Thymus (tissue), 11 donors: ENCODE results near the gene ZNF165. TPM values are rescaled to one million over a fixed set of nuclear protein-coding genes. Genes with fewer than 3 reads are reported as not detected.
"Not testable (repeated sequence)": the region's sequence is repeated elsewhere in the genome, so short reads cannot be mapped to it uniquely, and the experiment has no call there.

Experiments used
- DNase-seq, 9 donors: peaks; one replicate each; pipeline ENCODE4 v3.0.0-alpha.2; 2013; ENCODE audit warnings: low spot score in 9 of 9, low read depth in 6 of 9, missing footprints in 1 of 9
- H3K27ac ChIP-seq, 2 donors: one replicate each; pipeline ENCODE4 v1.5.1; 2013; ENCODE audit warnings: control low read depth in 1 of 2, low read depth in 1 of 2, low read length in 1 of 2, mild to moderate bottlenecking in 1 of 2, moderate library complexity in 1 of 2
- H3K27me3 ChIP-seq, 2 donors: one replicate each; pipeline ENCODE4 v1.5.1; 2013; ENCODE audit warnings: low read length in 1 of 2; ENCODE audit not compliant: control insufficient read depth in 2 of 2, insufficient read depth in 1 of 2
- H3K36me3 ChIP-seq, 2 donors: one replicate each; pipeline ENCODE4 v1.5.1; 2013; ENCODE audit warnings: low read length in 1 of 2, mild to moderate bottlenecking in 1 of 2, moderate library complexity in 1 of 2; ENCODE audit not compliant: control insufficient read depth in 2 of 2, insufficient read depth in 2 of 2
- H3K4me1 ChIP-seq, 2 donors: one replicate each; pipeline ENCODE4 v1.5.1; 2013; ENCODE audit warnings: low read length in 2 of 2; ENCODE audit not compliant: control insufficient read depth in 2 of 2, insufficient read depth in 2 of 2
- H3K4me3 ChIP-seq, 2 donors: one replicate each; pipeline ENCODE4 v1.5.1; 2013; ENCODE audit warnings: low read length in 2 of 2, control low read depth in 1 of 2, mild to moderate bottlenecking in 1 of 2
- H3K9me3 ChIP-seq, 2 donors: one replicate each; pipeline ENCODE4 v1.5.1; 2013; ENCODE audit warnings: low read length in 1 of 2, mild to moderate bottlenecking in 1 of 2; ENCODE audit not compliant: control insufficient read depth in 2 of 2, insufficient read depth in 1 of 2
- WGBS: extraction: QIAGEN DNeasy Blood & Tissue Kit; methylation state at CpG from one replicate; pipeline ENCODE4 v1.1.7; 2013; 5-methylcytosine and 5-hydroxymethylcytosine counted together
- polyA plus RNA-seq: library from polyadenylated mRNA; stranded (reverse); fragments of 200-250 nt; gene quantifications from one replicate; pipeline ENCODE4 v1.2.3, GENCODE V29; 2013
- total RNA-seq: library from RNA; stranded (reverse); fragments of 120-200 nt; gene quantifications from one replicate; pipeline ENCODE4 v1.2.4, GENCODE V29; 2013
- donor health status: healthy.

ZNF165 gene
- total and polyA plus RNA-seq, 2 donors = 0.99 to 1.6 TPM

DNA sequence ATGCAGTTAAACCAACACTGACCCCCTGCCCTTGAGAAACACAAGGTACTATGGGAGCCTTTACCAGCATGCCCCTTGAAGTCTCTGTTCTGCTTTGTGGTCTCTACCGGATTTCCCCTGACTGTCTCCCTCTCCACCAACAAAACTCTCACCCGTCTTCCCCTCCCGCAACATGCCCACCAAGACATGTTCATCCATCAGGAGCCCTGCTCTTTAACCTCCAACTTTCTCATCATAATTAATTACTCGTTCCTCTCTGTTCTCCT lies 1.1 kb downstream of the ZNF165 start:
- H3K4me3 ChIP-seq = peak overlapping the region; percentile 59 to 80
- DNase-seq = peak in 5 of 9 donors; percentile 8 to 60 (median 18)
- no peaks in the 10 kb centered on the region for H3K36me3 ChIP-seq
- H3K27ac ChIP-seq = peak overlapping the region in 1 of 2 donors; percentile 61
- H3K9me3 ChIP-seq = no peaks in the 10 kb centered on the region
- no peaks in the 10 kb centered on the region for H3K27me3 ChIP-seq
- 2% methylated on average over 4 of the region's 4 CpGs for WGBS
- peaks cover 0 to 11% of the 10 kb centered on the region in 2 donors for H3K4me1 ChIP-seq

DNA sequence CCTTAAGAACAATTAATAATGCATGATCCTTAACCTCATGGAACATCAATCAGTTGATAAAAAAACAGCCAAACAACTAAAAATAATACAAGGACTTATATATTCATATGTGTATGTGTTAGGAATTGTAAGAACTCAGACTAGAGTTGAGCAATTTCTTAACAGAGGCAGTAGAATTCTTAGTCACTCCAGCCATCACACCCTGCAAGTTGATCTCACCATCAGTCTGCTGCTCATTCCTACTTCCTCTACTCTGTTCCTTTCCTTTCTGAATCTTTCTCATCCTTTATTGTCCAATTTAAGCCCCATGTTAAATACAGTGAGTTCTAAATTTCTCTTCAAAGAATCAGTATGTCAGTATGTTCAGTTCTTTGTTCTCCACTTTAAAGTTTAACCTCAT lies 2.6 kb downstream of the ZNF165 start:
- Histone ChIP-seq H3K27ac (no peak overlapping the region), H3K4me3 (no peak overlapping the region), H3K27me3 (no peaks in the 10 kb centered on the region), H3K4me1 (peaks cover 0 to 11% of the 10 kb centered on the region in 2 donors), H3K9me3 (no peaks in the 10 kb centered on the region), H3K36me3 (no peaks in the 10 kb centered on the region)
- no peak for DNase-seq

DNA sequence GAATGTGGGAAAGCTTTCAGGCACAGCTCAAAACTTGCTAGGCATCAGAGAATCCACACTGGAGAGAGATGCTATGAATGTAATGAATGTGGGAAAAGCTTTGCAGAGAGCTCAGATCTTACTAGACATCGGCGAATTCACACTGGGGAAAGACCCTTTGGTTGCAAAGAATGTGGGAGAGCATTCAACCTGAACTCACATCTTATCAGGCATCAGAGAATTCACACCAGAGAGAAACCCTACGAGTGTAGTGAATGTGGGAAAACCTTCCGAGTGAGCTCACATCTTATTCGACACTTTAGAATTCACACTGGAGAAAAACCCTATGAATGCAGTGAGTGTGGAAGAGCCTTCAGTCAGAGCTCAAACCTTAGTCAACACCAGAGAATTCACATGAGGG lies 8.7 kb downstream of the ZNF165 start:
- no peaks in the 10 kb centered on the region for H3K4me1 ChIP-seq
- H3K36me3 ChIP-seq = no peaks in the 10 kb centered on the region
- H3K27ac ChIP-seq = no peak overlapping the region
- DNase-seq = no peak
- H3K9me3 ChIP-seq = peaks cover 1 to 9% of the 10 kb centered on the region in 2 donors
- no peak overlapping the region for H3K4me3 ChIP-seq
- peaks cover 0 to 8% of the 10 kb centered on the region in 2 donors for H3K27me3 ChIP-seq
- WGBS = 98% methylated on average over 5 of the region's 5 CpGs

DNA sequence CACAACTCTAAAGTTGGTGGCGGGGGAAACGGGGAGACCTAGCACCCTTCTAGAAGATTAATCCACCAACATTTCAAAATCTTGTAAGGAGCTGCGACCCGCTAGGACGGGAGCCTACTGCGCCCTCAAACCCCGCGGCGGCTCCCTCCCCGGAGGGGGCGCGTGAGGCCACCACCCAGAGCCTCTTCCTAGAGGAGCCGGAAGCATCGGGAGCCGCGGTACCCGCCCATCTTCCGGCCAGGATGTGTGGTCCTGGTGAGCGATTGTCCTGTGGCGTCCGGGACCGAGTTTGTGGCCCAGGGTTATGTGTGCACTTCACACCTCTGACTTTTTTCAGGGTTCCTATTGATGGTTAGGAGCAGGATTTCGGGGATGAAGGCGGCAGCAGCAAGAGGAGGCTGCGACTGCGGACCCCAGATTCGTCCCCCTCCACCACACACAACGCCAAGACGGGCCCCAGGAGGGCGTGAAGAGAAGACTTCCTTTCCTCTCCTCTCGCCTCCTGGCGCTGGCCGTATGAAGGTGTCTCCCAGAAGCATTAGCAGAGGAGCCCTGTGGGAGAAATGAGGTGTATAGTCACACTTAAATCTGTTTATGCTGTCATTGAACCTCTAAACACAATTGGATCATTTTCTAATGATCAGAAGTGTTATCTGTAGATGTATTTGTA lies 10.7 kb downstream of the ZNF165 start:
- Histone ChIP-seq H3K27me3 (peaks cover 0 to 8% of the 10 kb centered on the region in 2 donors), H3K4me3 (peak overlapping the region; percentile 6 to 12), H3K36me3 (no peaks in the 10 kb centered on the region), H3K27ac (no peak overlapping the region), H3K4me1 (no peaks in the 10 kb centered on the region), H3K9me3 (peaks cover 1 to 9% of the 10 kb centered on the region in 2 donors)
- no peak for DNase-seq
- 38% methylated on average over 33 of the region's 33 CpGs for WGBS

DNA sequence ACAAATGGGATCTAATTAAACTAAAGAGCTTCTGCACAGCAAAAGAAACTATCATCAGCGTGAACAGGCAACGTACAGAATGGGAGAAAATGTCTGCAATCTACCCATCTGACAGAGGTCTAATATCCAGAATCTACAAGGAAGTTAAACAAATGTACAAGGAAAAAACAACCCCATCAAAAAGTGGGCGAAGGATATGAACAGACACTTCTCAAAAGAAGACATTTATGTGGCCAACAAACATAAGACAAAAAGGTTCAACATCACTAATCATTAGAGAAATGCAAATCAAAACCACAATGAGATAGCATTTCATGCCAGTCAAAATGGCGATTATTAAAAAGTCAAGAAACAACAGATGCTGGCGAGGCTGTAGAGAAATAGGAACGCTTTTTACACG lies 21.9 kb downstream of the ZNF165 start:
- DNase-seq, H3K27ac ChIP-seq, H3K9me3 ChIP-seq, H3K4me1 ChIP-seq, H3K27me3 ChIP-seq, H3K4me3 ChIP-seq, H3K36me3 ChIP-seq: not testable (repeated sequence)
- WGBS = 92% methylated on average over 7 of the region's 7 CpGs

DNA sequence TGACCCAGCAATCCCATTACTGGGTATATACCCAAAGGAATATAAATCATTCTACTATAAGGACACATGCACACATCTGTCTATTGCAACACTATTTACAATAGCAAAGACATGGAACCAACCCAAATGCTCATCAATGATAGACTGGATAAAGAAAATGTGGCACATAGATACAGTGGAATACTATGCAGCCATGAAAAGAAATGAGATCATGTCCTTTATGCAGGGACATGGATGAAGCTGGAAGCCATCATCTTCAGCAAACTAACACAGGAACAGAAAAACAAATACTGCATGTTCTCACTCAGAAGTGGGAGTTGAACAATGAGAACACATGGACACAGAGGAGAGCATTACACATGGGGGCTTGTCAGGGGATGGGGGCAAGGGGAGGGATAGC lies 22.3 kb downstream of the ZNF165 start:
- DNase-seq, H3K4me1 ChIP-seq, H3K9me3 ChIP-seq, H3K27ac ChIP-seq, H3K4me3 ChIP-seq, H3K27me3 ChIP-seq, H3K36me3 ChIP-seq: not testable (repeated sequence)

DNA sequence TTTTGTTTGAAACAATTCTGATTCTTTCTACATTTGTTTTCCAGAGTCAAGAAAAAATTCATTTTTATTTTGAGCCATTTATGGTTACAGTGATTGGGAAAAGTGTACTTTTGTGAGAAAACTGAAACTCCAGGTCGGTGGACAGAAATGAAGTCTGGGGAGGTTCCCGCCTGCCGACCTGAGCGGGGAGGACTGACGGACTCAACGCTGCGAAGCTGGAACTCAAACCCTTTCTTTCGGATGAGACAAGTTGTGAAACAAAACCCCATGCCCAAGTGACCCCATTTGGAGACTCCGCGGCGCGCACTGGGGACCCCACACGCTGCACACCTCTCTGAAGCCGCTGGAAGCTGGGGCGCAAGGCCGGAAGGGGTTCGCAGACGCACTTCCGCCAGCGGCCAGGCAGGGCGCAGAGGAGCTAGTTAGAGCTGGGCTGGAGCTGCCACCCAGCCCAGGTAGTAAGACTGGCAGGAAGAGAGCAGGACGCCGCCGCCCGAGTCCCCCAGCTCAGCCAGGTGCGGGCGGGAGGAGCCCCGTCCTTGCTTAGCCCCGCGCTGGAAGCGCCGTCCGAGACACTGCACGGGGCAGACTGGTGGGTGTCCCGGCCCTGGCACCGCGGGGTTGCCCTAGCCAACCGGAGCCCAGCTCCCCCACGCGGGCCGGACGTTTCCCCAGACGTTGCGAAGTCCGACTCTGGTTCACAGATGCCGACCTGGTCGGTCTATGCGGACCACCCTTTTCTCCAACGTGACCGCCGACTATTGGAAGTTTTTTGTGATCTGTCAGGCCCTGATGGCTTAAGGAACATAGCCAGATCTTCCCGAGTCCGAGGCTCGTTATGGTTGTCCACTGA lies 24.2 kb downstream of the ZNF165 start:
- H3K27ac ChIP-seq = peak overlapping the region; percentile 61 to 87
- no peaks in the 10 kb centered on the region for H3K36me3 ChIP-seq
- no peaks in the 10 kb centered on the region for H3K9me3 ChIP-seq
- H3K4me3 ChIP-seq = peak overlapping the region; percentile 67 to 88
- peaks cover 2 to 3% of the 10 kb centered on the region in 2 donors for H3K4me1 ChIP-seq
- DNase-seq = peak; percentile 62 to 93 (median 77)
- under 1% methylated on average over 54 of the region's 54 CpGs for WGBS
- H3K27me3 ChIP-seq = no peaks in the 10 kb centered on the region

DNA sequence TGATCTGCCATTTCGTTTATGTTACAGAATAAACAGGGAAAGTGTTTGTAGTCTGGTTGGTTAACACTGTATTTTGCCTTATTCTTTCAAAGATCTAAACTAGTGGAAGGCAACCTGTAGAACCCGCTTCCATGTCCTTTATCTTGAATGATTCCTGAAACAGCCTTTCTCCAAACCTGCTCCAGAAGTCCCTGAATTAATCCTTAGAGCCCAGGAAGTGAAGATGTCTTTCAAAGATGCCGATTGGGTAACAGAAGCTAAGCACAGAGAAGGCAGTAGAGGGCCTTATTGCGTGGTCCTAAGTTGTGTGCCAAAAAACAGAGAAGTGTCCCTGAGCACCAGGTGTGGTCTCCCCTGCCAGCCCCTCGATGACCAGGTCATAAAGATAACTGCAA lies 24.9 kb downstream of the ZNF165 start:
- no peaks in the 10 kb centered on the region for H3K27me3 ChIP-seq
- H3K9me3 ChIP-seq = no peaks in the 10 kb centered on the region
- peaks cover 2 to 3% of the 10 kb centered on the region in 2 donors for H3K4me1 ChIP-seq
- peak overlapping the region; percentile 67 to 88 for H3K4me3 ChIP-seq
- H3K27ac ChIP-seq = no peak overlapping the region
- H3K36me3 ChIP-seq = no peaks in the 10 kb centered on the region
- 45% methylated on average over 5 of the region's 5 CpGs for WGBS
- DNase-seq = no peak

DNA sequence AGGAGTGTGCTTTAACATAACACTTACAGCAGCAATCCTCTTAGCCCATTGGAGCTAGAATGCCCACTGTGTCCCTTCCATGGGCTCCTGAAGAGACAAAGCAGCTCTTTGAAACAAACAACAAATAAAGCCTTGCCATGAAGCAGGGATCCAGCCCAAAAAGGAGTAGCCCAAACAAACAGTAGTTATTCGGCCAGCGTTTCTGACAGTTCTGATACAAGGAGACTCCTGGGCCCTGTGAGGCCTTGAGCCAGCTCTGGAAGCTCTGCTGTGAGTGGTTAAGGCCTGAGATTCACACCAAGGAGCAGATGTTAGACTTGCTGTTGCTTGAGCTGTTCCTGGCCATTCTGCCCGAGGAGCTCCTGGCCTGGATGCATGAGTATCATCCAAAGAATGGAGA lies 27.1 kb downstream of the ZNF165 start:
- no peak for DNase-seq
- Histone ChIP-seq H3K36me3 (no peaks in the 10 kb centered on the region), H3K4me1 (peaks cover 2 to 3% of the 10 kb centered on the region in 2 donors), H3K4me3 (no peak overlapping the region), H3K9me3 (no peaks in the 10 kb centered on the region), H3K27ac (no peak overlapping the region), H3K27me3 (no peaks in the 10 kb centered on the region)
- 95% methylated on average over 3 of the region's 3 CpGs for WGBS
